Measurements from ENCODE around the gene ANK3.
"Not testable (repeated sequence)": the region's sequence is repeated elsewhere in the genome, so short reads cannot be mapped to it uniquely, and the experiment has no call there.

ANK3 gene

DNA sequence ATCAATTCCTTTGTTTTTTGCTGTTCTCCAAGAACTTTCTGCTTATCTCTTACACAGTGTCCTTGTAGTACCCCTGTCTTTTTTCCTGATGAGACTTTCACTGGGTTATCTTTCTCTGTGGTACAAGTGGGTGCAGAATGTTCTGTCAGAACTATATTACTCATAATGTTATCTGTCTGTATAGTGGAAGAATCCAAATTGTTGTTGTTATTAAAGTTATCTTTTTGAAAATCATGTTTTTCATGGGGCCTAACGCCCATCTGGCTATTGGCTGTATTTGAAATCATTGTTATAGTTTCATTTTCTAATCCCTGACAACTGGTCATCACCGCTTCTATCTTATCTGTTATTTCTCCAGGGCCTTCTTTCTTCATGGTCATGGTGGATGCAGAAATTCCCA, 320.4 kb downstream of the ANK3 start:
- DNase-seq: no peak

GRCh38 chr10:60050366-60050765, 339.3 kb downstream of the ANK3 start:
- no peak for DNase-seq

- DNase-seq: no peak
Measured at GRCh38 chr10:60048091-60048501, 341.6 kb downstream of the ANK3 start.

GRCh38 chr10:60045571-60045970, 344.1 kb downstream of the ANK3 start:
- no peak for DNase-seq

- no peak for DNase-seq
Measured at GRCh38 chr10:60044971-60045370, 344.7 kb downstream of the ANK3 start.

DNA sequence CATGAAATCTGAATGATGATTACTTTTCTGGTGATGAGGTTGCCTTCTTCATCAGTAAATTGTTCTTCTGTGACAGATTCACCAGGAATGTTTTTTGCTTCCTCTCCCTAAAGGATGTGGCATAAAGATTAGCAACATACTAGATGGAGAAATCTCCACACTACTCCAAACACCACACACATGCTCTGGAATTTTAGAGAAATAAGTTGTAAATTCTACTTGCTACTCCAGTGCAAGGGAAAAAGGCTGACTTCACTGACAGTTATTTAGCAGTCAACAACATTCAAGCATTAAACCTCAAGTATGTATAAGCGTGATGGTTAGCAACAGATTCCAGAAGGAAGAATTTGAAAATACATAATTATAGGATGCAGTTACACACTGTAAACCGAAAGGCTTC, 345.4 kb downstream of the ANK3 start:
- no peak for DNase-seq

- DNase-seq: no peak
Measured at GRCh38 chr10:60043561-60044241, 346.0 kb downstream of the ANK3 start.

DNA sequence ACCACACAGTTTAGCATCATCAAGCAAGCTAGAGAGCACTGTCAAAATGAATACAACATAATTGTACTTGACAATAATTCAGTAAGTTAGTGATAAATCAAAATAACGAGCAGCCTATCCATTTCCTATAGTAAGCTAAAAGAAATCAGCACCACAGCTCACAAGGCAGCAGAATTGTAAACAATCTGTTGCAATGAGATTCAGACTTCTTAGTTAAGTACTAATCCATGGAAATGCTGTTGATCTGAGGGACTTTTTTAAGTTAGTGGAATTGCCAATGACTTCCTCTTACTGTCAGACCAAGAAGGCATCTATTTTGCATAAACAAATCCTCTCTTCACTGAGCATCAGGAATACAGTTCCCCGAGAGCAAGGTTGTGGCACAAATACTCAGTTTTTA, 346.8 kb downstream of the ANK3 start:
- DNase-seq: peak; percentile 41

DNA sequence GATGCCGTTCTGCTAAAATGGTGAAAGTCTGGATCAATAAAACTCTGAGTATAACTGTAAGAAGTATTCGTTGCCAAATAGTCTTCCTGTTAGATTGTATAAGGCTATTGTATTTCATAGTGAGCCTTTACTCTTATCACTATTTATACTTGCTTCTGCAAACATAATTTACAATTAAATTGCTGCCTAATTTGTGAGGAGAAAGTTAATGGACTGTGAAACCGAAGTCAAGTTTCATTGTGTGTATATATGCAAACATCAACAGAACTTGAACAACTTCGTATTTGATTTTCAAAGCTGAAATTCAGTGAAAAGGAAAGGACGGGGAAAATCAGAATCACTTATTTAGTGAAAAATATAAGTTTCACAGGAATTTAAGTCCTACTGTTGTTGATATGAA, 347.4 kb downstream of the ANK3 start:
- DNase-seq: peak; percentile 51

- DNase-seq: no peak
Measured at GRCh38 chr10:60041489-60042133, 348.1 kb downstream of the ANK3 start.

GRCh38 chr10:60040014-60040662, 349.5 kb downstream of the ANK3 start:
- DNase-seq: no peak

GRCh38 chr10:60035984-60036383, 353.7 kb downstream of the ANK3 start:
- no peak for DNase-seq

DNA sequence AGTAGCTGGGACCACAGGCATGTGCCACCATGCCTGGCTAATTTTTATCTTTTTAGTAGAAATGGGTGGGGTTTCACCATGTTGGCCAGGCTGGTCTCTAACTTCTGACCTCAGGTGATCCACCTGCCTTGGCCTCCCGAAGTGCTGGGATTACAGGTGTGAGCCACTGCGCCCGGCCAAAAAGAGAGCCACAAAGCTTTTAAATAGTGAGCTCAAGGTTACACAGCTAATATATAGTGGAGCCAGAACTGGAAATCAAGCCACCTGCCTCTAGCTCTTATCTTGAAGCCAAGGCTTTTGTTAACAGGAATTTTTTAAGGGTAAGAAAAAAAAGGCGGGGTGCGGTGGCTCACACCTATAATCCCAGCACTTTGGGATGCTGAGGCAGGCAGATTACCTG, 354.3 kb downstream of the ANK3 start:
- not testable (repeated sequence) for DNase-seq

- DNase-seq: peak; percentile 49
Measured at GRCh38 chr10:60032723-60033122, 357.0 kb downstream of the ANK3 start.

GRCh38 chr10:60031664-60032063, 358.0 kb downstream of the ANK3 start:
- no peak for DNase-seq

- no peak for DNase-seq
Measured at GRCh38 chr10:60031183-60031582, 358.5 kb downstream of the ANK3 start.

- no peak for DNase-seq
Measured at GRCh38 chr10:60029475-60029874, 360.2 kb downstream of the ANK3 start.

- DNase-seq: no peak
Measured at GRCh38 chr10:60028081-60028480, 361.6 kb downstream of the ANK3 start.

DNA sequence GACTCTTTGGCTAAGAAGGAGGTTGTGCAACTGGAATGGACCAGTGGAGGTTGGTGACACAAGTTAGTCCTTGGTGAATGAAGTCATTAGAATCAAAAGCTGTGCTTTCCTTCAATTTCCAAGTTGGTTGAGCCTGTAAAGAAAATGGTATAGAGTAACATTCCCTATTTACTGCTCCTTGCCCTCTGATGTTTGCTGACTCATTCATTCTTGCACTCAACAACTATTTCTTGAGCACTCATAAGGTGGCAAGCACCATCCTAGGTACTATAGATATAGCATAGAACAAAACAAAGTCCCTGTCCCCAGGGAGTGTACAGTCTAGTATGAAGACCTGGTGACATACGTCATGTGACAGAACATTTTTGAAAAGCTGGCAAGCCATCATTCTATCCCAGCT, 364.4 kb downstream of the ANK3 start:
- DNase-seq: no peak

DNA sequence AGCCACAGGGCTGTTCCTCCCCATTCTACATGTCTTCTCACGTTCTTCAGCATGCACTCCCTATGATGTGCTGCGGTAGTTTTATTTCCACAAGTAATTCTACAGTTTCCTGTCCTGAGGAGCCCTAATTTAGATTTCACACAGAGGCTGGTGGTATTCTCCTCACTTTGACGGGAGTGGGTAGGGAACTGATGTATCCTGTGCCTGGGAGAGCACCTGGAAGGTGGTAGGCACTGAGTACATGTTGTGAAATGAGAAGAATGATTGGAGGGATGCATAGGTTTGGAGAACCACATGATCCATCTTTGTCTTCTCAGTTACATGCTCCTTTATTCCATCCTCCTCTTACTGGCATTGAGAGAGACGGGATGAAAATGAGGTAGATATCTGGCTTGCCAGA, 365.2 kb downstream of the ANK3 start:
- no peak for DNase-seq

GRCh38 chr10:60023155-60023877, 366.4 kb downstream of the ANK3 start:
- no peak for DNase-seq

DNA sequence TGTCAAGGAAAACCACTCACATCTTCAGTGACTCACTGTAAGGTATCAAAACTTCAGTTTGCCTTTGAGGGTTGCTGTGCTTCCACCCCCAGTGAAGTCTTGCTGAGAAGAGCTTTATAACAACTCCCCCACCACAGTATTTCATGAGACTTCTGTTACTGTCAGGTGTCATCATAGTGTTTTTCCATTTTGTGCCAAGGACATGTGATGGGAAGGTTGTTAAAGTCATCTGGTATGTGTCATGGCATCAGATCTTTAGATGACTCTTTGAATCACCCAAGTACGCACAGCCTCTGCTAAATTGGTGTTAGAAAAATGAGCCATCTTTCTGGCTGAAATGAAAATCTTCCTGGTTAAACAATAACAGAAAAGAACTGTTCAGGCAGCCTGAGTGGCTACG, 368.3 kb downstream of the ANK3 start:
- DNase-seq: no peak

- DNase-seq: no peak
Measured at GRCh38 chr10:60016794-60017193, 372.9 kb downstream of the ANK3 start.
